Rectal smooth muscle tissue (tissue), 1 donor: ENCODE results near the gene LRRK2.

Experiments
- H3K27ac ChIP-seq: one replicate; pipeline ENCODE4 v1.7.0; 2013; ENCODE audit warnings: low read depth, low read length, inconsistent platforms
- H3K27me3 ChIP-seq: one replicate; pipeline ENCODE4 v1.7.0; 2013; ENCODE audit warnings: low read length; ENCODE audit not compliant: control insufficient read depth, insufficient read depth
- H3K36me3 ChIP-seq: one replicate; pipeline ENCODE4 v1.7.0; 2013; ENCODE audit warnings: low read length; ENCODE audit not compliant: control insufficient read depth, insufficient read depth
- H3K4me1 ChIP-seq: one replicate; pipeline ENCODE4 v1.7.0; 2013; ENCODE audit warnings: low read length; ENCODE audit not compliant: control insufficient read depth, insufficient read depth
- H3K4me3 ChIP-seq: one replicate; pipeline ENCODE4 v1.7.0; 2013; ENCODE audit warnings: low read length
- H3K9ac ChIP-seq: one replicate; pipeline ENCODE4 v1.7.0; 2013; ENCODE audit warnings: low read length

The LRRK2 gene

DNA sequence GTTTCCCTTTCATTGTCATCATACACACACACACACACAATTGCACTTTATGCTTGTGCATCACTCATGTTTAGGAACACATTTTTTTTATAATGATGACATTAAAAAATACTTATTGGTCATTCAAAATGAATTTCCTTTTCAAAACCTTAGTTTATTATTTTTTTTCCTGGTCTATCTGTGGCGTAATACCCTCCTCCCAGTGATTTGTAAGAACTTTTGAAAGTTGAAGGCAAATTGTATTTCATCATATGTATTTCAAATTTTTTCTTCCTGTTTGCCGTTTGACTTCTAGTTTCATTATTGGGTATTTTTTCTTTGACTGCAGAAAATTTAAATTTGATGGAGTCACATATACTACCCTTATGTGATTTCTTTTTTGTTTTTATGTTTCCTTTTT is 2.5 kb upstream of the LRRK2 start:
- H3K4me1 ChIP-seq = no peaks in the 10 kb centered on the region
- H3K4me3 ChIP-seq = no peak overlapping the region
- H3K27me3 ChIP-seq = no peaks in the 10 kb centered on the region
- H3K27ac ChIP-seq = no peak overlapping the region
- no peaks in the 10 kb centered on the region for H3K36me3 ChIP-seq
- no peak overlapping the region for H3K9ac ChIP-seq

DNA sequence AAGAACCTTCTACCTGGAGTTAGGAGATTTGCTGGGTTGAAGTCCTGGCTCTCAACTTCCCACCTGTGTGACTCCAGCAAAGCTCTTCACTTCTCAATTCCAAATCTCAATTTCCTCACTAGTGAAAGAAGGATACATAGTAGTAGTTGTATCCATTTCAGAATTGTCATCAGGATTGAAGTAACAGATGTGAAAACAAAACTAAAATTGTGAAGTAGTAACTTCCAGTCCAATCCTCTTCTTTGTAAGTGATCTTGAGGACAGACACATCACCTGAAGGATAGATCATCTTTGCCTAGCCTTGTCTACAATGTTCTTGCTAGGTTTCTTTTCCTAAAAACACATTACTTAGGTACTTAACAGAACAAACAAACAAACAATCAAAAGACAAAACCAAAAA is 1.2 kb upstream of the LRRK2 start:
- Histone ChIP-seq H3K36me3 (no peaks in the 10 kb centered on the region), H3K27ac (peak overlapping the region; percentile 97), H3K4me3 (peak overlapping the region; percentile 86), H3K27me3 (no peaks in the 10 kb centered on the region), H3K4me1 (no peaks in the 10 kb centered on the region), H3K9ac (no peak overlapping the region)

- Histone ChIP-seq H3K27me3 (no peaks in the 10 kb centered on the region), H3K4me1 (no peaks in the 10 kb centered on the region), H3K4me3 (peak overlapping the region; percentile 86), H3K27ac (peak overlapping the region; percentile 97), H3K36me3 (no peaks in the 10 kb centered on the region), H3K9ac (peak overlapping the region; percentile 78)
Observed at GRCh38 chr12:40225337-40225983, 663 bp downstream of the LRRK2 start.

- Histone ChIP-seq H3K4me1 (no peaks in the 10 kb centered on the region), H3K36me3 (no peaks in the 10 kb centered on the region), H3K9ac (no peak overlapping the region), H3K4me3 (peak overlapping the region; percentile 86), H3K27me3 (no peaks in the 10 kb centered on the region), H3K27ac (peak overlapping the region; percentile 97)
Observed at GRCh38 chr12:40225984-40226602, 1.3 kb downstream of the LRRK2 start.

DNA sequence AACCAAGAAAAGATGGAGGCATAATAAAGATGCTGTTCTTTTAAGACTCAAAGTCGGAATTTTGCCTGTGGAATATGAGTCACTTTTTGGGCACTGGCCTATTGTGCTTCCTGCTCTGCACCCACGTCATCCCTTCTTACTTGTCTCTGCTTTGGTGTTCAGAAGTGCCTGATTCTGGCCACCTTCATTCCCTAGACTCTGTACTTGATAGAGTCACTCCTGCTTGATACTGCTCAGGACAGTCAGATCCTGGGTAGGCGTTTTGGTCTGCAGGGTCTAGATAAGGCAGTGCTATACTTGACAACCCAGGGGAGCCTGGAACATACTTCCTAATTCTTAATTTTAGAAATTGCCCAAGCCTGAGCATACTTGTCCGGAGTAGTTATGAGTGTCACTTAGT is 1.9 kb downstream of the LRRK2 start:
- Histone ChIP-seq H3K27ac (peak overlapping the region; percentile 31), H3K36me3 (no peaks in the 10 kb centered on the region), H3K4me3 (peak overlapping the region; percentile 86), H3K9ac (no peak overlapping the region), H3K4me1 (no peaks in the 10 kb centered on the region), H3K27me3 (no peaks in the 10 kb centered on the region)

GRCh38 chr12:40227447-40227846 is 2.6 kb downstream of the LRRK2 start:
- H3K4me3 ChIP-seq = no peak overlapping the region
- H3K36me3 ChIP-seq = no peaks in the 10 kb centered on the region
- no peak overlapping the region for H3K27ac ChIP-seq
- H3K4me1 ChIP-seq = no peaks in the 10 kb centered on the region
- no peak overlapping the region for H3K9ac ChIP-seq
- H3K27me3 ChIP-seq = no peaks in the 10 kb centered on the region

- no peaks in the 10 kb centered on the region for H3K36me3 ChIP-seq
- H3K27ac ChIP-seq = no peak overlapping the region
- no peaks in the 10 kb centered on the region for H3K27me3 ChIP-seq
- H3K4me3 ChIP-seq = no peak overlapping the region
- no peaks in the 10 kb centered on the region for H3K4me1 ChIP-seq
- no peak overlapping the region for H3K9ac ChIP-seq
Observed at GRCh38 chr12:40228727-40229126, 3.9 kb downstream of the LRRK2 start.

DNA sequence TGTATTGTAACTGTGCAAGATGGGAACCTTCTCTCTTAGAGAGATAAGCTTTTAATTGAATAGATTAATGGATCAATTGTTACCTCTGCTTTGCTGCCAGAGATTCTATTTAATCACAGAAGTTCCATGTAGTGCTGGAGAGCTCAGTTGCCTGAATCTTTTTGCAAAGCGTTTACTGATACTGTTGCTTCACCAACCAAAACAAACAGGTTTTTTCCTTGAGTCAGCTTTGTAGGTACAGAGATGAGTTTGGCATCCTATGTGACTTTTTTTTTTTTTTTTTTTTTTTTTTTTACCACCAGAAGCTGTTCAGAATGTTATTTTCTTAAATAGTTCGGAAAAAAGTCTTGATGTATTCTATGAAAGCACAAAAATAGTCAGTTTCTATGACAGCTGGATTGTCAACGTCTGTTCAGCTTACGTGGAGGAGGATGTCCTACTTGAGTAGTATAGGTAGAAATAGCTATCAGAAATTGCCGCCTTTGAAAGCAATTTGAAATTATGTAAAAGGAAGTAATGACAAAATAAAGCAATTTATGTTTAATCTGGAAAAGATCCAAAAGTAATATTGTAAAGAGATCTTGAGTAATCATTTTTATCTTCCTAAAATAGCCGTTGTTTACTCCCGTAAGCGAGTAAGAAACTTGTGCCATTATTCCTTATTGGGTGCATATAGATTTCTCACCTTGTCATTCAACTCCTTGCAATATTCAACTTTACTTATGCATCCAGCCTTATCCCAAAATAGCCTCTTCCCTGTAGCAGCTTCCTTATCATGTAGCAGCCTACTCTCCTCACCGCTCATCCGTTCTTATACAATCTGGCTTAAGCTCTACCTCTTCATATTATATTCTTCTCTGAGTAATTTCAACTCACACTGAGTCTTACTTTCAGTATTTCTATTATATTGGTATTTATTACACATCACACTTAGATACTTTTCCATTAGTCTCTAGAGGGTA is 5.2 kb downstream of the LRRK2 start:
- H3K27ac ChIP-seq = no peak overlapping the region
- no peaks in the 10 kb centered on the region for H3K36me3 ChIP-seq
- H3K27me3 ChIP-seq = no peaks in the 10 kb centered on the region
- no peak overlapping the region for H3K9ac ChIP-seq
- H3K4me3 ChIP-seq = no peak overlapping the region
- no peaks in the 10 kb centered on the region for H3K4me1 ChIP-seq

GRCh38 chr12:40232602-40233001 is 7.8 kb downstream of the LRRK2 start:
- Histone ChIP-seq H3K36me3 (no peaks in the 10 kb centered on the region), H3K4me1 (no peaks in the 10 kb centered on the region), H3K27me3 (no peaks in the 10 kb centered on the region), H3K9ac (no peak overlapping the region), H3K4me3 (no peak overlapping the region), H3K27ac (no peak overlapping the region)

DNA sequence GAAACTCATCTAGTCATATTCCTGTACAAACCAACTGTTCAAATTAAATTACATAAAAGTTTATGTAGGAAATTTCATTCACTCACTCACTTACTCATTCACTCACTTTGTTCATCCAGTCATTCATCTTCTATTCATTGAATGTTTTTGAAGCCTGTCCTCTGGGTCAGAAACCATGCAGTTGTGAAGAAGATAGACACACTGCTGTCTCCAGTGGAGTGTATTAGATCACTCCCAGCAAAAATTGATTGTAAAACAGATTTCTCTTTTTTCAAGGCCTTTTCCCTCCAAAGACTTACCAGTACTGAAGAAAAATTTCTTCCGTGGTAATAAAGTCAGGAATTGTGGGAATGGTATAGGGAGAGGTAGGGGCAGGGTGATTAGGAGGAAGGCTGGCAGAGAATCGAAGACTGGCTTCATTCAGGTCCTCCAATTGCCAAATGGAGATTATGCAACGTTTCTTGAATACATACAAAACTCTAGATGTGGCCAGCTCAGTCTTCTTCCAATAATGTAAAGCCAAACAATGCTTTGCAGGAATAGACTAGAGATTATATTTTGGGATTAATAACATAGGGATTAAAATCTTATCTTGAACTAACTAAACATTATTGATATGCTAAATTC is 9.1 kb downstream of the LRRK2 start:
- H3K4me1 ChIP-seq = no peaks in the 10 kb centered on the region
- no peak overlapping the region for H3K9ac ChIP-seq
- no peaks in the 10 kb centered on the region for H3K27me3 ChIP-seq
- no peak overlapping the region for H3K27ac ChIP-seq
- H3K4me3 ChIP-seq = no peak overlapping the region
- H3K36me3 ChIP-seq = no peaks in the 10 kb centered on the region

DNA sequence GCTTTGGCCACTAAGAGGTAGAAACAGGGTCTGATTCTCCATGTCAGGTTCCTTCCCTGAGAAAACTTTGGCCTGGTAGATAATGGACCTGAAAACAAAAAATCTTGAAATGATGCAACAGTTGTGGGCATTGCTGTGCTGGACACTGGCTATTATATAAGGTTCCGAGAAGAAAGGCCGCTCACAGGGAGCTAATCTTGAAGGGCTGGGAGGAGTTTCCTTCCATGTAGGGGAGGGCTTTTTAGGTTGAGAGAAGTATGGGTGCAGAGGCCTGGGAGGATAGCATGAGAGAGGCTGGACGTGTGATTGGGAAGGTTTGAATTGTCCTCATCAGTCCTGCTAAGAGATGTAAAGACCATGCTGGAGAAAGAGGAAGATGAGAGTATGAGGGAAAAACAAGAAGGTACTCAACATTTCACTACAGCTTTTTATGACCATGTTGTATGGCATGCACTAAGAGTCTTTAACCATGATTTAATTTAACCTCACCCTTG is 11.6 kb downstream of the LRRK2 start:
- no peak overlapping the region for H3K27ac ChIP-seq
- H3K36me3 ChIP-seq = no peaks in the 10 kb centered on the region
- no peak overlapping the region for H3K4me3 ChIP-seq
- no peak overlapping the region for H3K9ac ChIP-seq
- H3K27me3 ChIP-seq = no peaks in the 10 kb centered on the region
- no peaks in the 10 kb centered on the region for H3K4me1 ChIP-seq

DNA sequence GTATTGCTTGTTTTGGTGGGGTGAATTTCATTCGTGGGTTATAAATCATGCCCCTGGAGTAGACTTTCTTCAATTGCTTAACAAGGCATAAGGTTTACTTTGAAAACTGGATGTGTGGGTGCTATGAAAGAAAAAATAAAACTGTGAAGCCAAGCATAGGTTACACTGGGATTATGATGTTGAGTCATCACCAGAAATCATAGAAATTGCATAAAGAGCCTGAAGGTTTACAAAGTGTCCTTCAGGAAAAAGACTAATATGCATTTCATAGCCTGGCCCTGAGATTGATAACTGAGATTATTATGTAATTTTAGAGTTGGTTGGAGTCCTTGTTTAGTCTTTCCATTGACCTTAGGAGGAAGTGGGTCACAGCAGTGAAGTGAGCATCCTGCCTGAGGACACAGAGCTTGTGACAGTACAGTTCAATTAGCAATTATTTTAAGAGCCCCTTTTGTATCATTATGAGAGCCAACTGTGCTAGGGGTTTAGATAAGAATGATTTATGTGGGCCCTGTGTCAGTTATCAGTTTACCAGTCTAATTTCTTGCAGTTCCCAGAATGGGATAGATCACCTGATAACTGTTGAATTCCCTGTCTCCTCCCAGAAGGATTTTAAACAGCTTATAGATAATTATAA is 13.6 kb downstream of the LRRK2 start:
- no peak overlapping the region for H3K9ac ChIP-seq

More for the DNA sequence above, 13.6 kb downstream of the LRRK2 start:
- H3K4me3 ChIP-seq = no peak overlapping the region
- H3K27me3 ChIP-seq = no peaks in the 10 kb centered on the region
- no peaks in the 10 kb centered on the region for H3K36me3 ChIP-seq
- H3K4me1 ChIP-seq = no peaks in the 10 kb centered on the region
- H3K27ac ChIP-seq = no peak overlapping the region
